WTC11 (cell line): ENCODE data around the gene KIF3A. TPM values are rescaled to one million over a fixed set of nuclear protein-coding genes. Genes with fewer than 3 reads are reported as not detected.

Experiments used
- ATAC-seq: fragments of 200-7000 bp; cut with Tn5 transposase; 2 replicates; pipeline ENCODE4 v1.10.0; 2021; ENCODE audit warnings: mild to moderate bottlenecking, moderate library complexity
- CTCF ChIA-PET: fragments of 300-600 bp; sonication (Branson Sonifier 250); formaldehyde crosslinking; loops from one replicate; lab custom pipeline; 2021; ENCODE audit warnings: antibody characterized with exemption; lab: Charles Lee
- POLR2A ChIA-PET: fragments of 350-600 bp; sonication (Branson Sonifier 250); formaldehyde crosslinking; loops from one replicate; lab custom pipeline; 2021; ENCODE audit warnings: antibody characterized with exemption; lab: Charles Lee
- DNase-seq: peaks from one replicate; pipeline ENCODE4 v3.0.0; 2021; ENCODE audit warnings: low spot score
- H3K27ac Mint-ChIP-seq: 2 replicates; pipeline ENCODE4 v1.8.0; 2021; ENCODE audit warnings: mixed read lengths
- H3K27me3 Mint-ChIP-seq: 2 replicates; pipeline ENCODE4 v1.8.0; 2021; ENCODE audit warnings: low read depth, mild to moderate bottlenecking, moderate library complexity, mixed read lengths
- H3K36me3 Mint-ChIP-seq: 2 replicates; pipeline ENCODE4 v1.8.0; 2021; ENCODE audit warnings: mixed read lengths
- H3K4me1 Mint-ChIP-seq: 2 replicates; pipeline ENCODE4 v1.8.0; 2022; ENCODE audit warnings: mixed read lengths
- H3K4me3 Mint-ChIP-seq: 2 replicates; pipeline ENCODE4 v1.8.0; 2021; ENCODE audit warnings: mild to moderate bottlenecking, moderate library complexity, mixed read lengths
- H3K9me3 Mint-ChIP-seq: 2 replicates; pipeline ENCODE4 v1.8.0; 2021; ENCODE audit warnings: mixed read lengths
- ARID4B ChIP-seq: sonication (generic); formaldehyde crosslinking; IDR thresholded peaks from 2 replicates; pipeline ENCODE4 v1.8.0; 2023; ENCODE audit warnings: missing genetic modification reagents, mild to moderate bottlenecking, borderline replicate concordance
- CBFB ChIP-seq: sonication (generic); formaldehyde crosslinking; IDR thresholded peaks from 2 replicates; pipeline ENCODE4 v1.8.1; 2022; ENCODE audit warnings: mild to moderate bottlenecking, low read depth, missing genetic modification reagents
- E2F4 ChIP-seq: sonication (generic); formaldehyde crosslinking; IDR thresholded peaks from 2 replicates; pipeline ENCODE4 v1.8.1; 2022; ENCODE audit warnings: low read depth, mild to moderate bottlenecking, moderate library complexity, missing genetic modification reagents, borderline replicate concordance
- ELF4 ChIP-seq: sonication (generic); formaldehyde crosslinking; IDR thresholded peaks from 2 replicates; pipeline ENCODE4 v1.8.1; 2022; ENCODE audit warnings: low read depth, mild to moderate bottlenecking, moderate library complexity, missing genetic modification reagents
- EMX1 ChIP-seq: fragments of 250-450 bp; sonication (Bioruptor Pico); IDR thresholded peaks from 2 replicates; pipeline ENCODE4 v1.8.0; 2021; ENCODE audit warnings: mild to moderate bottlenecking
- ESRRA ChIP-seq: sonication (generic); formaldehyde crosslinking; IDR thresholded peaks from 2 replicates; pipeline ENCODE4 v1.8.1; 2022; ENCODE audit warnings: mild to moderate bottlenecking, missing genetic modification reagents, borderline replicate concordance
- GRHL2 ChIP-seq: fragments of 250-450 bp; sonication (Bioruptor Pico); IDR thresholded peaks from 2 replicates; pipeline ENCODE4 v1.8.0; 2022; ENCODE audit warnings: mild to moderate bottlenecking, moderate library complexity; ENCODE audit not compliant: insufficient replicate concordance, severe bottlenecking
- GTF2I ChIP-seq: fragments of 250-450 bp; sonication (Bioruptor Pico); conservative IDR thresholded peaks from 2 replicates; pipeline ENCODE4 v1.4.0; 2021; ENCODE audit warnings: mild to moderate bottlenecking
- NR1H2 ChIP-seq: sonication (generic); formaldehyde crosslinking; IDR thresholded peaks from 2 replicates; pipeline ENCODE4 v1.9.0; 2021; ENCODE audit warnings: mild to moderate bottlenecking, moderate library complexity, missing genetic modification reagents
- PRRX2 ChIP-seq: fragments of 250-450 bp; sonication (Bioruptor Pico); IDR thresholded peaks from 2 replicates; pipeline ENCODE4 v1.8.0; 2021; ENCODE audit warnings: mild to moderate bottlenecking
- RORB ChIP-seq: fragments of 250-450 bp; sonication (Bioruptor Pico); IDR thresholded peaks from 2 replicates; pipeline ENCODE4 v1.9.0; 2021; ENCODE audit warnings: mild to moderate bottlenecking
- SP1 ChIP-seq: sonication (generic); formaldehyde crosslinking; conservative IDR thresholded peaks from 2 replicates; pipeline ENCODE4 v1.8.1; 2022; ENCODE audit warnings: missing genetic modification reagents
- ZBTB43 ChIP-seq: sonication (generic); formaldehyde crosslinking; IDR thresholded peaks from 2 replicates; pipeline ENCODE4 v1.8.1; 2023; ENCODE audit warnings: mild to moderate bottlenecking, missing genetic modification reagents
- ZNF121 ChIP-seq: sonication (generic); formaldehyde crosslinking; IDR thresholded peaks from 2 replicates; pipeline ENCODE4 v1.8.0; 2023; ENCODE audit warnings: missing genetic modification reagents
- ZNF263 ChIP-seq: sonication (generic); formaldehyde crosslinking; IDR thresholded peaks from 2 replicates; pipeline ENCODE4 v1.8.1; 2022; ENCODE audit warnings: low read depth, mild to moderate bottlenecking, moderate library complexity, missing genetic modification reagents
- ZSCAN18 ChIP-seq: fragments of 250-450 bp; sonication (Bioruptor Pico); IDR thresholded peaks from 2 replicates; pipeline ENCODE4 v2.1.2; 2022; ENCODE audit warnings: mild to moderate bottlenecking, moderate library complexity
- total RNA-seq: library from RNA; stranded (reverse); gene quantifications from 3 replicates; pipeline ENCODE4 v1.2.3, GENCODE V29; 2021

The KIF3A gene
- total RNA-seq, 1 experiment from 2014 or later = 10.1 TPM

GRCh38 chr5:132773114-132773513, 35.8 kb upstream of the KIF3A start:
- ChIA-PET POLR2A (no interaction called here), CTCF (interaction anchor here (1.0 to 2.3 kb wide), 4 partner anchors 18 to 50 kb away, joined by 3 to 8 read pairs (median 6); no protein-coding TSS in a partner anchor)
- no peak for DNase-seq
- H3K4me3 Mint-ChIP-seq = no peak overlapping the region
- TF ChIP-seq SP1 = no peak
- no peaks in the 10 kb centered on the region for H3K36me3 Mint-ChIP-seq
- H3K4me1 Mint-ChIP-seq = peaks cover 31% of the 10 kb centered on the region
- H3K27me3 Mint-ChIP-seq = peaks cover 21% of the 10 kb centered on the region
- H3K9me3 Mint-ChIP-seq = no peaks in the 10 kb centered on the region
- no peak overlapping the region for H3K27ac Mint-ChIP-seq
- no peak for ATAC-seq

GRCh38 chr5:132772291-132773070, 35.1 kb upstream of the KIF3A start:
- CTCF ChIA-PET = interaction anchor here (0.6 to 2.3 kb wide), 5 partner anchors 17 to 51 kb away, joined by 3 to 8 read pairs (median 4); no protein-coding TSS in a partner anchor
- Mint-ChIP-seq H3K4me1 (peaks cover 27% of the 10 kb centered on the region), H3K27ac (peak overlapping the region; percentile 63; the same call in 1 of the 2 replicates), H3K9me3 (no peaks in the 10 kb centered on the region), H3K27me3 (peaks cover 16% of the 10 kb centered on the region), H3K36me3 (no peaks in the 10 kb centered on the region), H3K4me3 (no peak overlapping the region)
- no peak for TF ChIP-seq EMX1
- no peak for TF ChIP-seq GRHL2
- no peak for TF ChIP-seq NR1H2 (CRISPR knock-in tag)
- no peak for TF ChIP-seq GTF2I
- no peak for TF ChIP-seq ARID4B (CRISPR knock-in tag)
- TF ChIP-seq CBFB = no peak
- TF ChIP-seq ZBTB43 = no peak
- TF ChIP-seq ESRRA (CRISPR knock-in tag) = no peak
- TF ChIP-seq ZNF121 (CRISPR knock-in tag) = no peak
- POLR2A ChIA-PET = interaction anchor here (0.7 kb wide), 1 partner anchor 36 kb away, joined by 3 read pairs; no protein-coding TSS in a partner anchor
- no peak for ATAC-seq
- DNase-seq = no peak

- Mint-ChIP-seq H3K36me3 (no peaks in the 10 kb centered on the region), H3K27ac (peak overlapping the region; percentile 60), H3K4me3 (no peak overlapping the region), H3K27me3 (peaks cover 15% of the 10 kb centered on the region), H3K4me1 (peaks cover 27% of the 10 kb centered on the region), H3K9me3 (no peaks in the 10 kb centered on the region)
- peak; percentile 59 for ATAC-seq
- DNase-seq = peak; percentile 53
- TF ChIP-seq RORB (CRISPR knock-in tag) = no peak
- no peak for TF ChIP-seq ZSCAN18
- TF ChIP-seq E2F4 = no peak
- no peak for TF ChIP-seq PRRX2 (CRISPR knock-in tag)
- TF ChIP-seq ZNF263 (CRISPR knock-in tag) = no peak
- no peak for TF ChIP-seq ELF4
- POLR2A ChIA-PET = interaction anchor here (0.7 to 1.2 kb wide), 2 partner anchors 37 to 49 kb away, joined by 3 read pairs; no protein-coding TSS in a partner anchor
- CTCF ChIA-PET = interaction anchor here (0.6 to 1.5 kb wide), 6 partner anchors 17 to 245 kb away, joined by 3 to 9 read pairs (median 4); no protein-coding TSS in a partner anchor
These were observed 34.2 kb upstream of the KIF3A start for GRCh38 chr5:132771503-132771998.
